ENCODE data around the gene ARHGEF3.
"Not testable (repeated sequence)": the region's sequence is repeated elsewhere in the genome, so short reads cannot be mapped to it uniquely, and the experiment has no call there.

The ARHGEF3 gene

DNA sequence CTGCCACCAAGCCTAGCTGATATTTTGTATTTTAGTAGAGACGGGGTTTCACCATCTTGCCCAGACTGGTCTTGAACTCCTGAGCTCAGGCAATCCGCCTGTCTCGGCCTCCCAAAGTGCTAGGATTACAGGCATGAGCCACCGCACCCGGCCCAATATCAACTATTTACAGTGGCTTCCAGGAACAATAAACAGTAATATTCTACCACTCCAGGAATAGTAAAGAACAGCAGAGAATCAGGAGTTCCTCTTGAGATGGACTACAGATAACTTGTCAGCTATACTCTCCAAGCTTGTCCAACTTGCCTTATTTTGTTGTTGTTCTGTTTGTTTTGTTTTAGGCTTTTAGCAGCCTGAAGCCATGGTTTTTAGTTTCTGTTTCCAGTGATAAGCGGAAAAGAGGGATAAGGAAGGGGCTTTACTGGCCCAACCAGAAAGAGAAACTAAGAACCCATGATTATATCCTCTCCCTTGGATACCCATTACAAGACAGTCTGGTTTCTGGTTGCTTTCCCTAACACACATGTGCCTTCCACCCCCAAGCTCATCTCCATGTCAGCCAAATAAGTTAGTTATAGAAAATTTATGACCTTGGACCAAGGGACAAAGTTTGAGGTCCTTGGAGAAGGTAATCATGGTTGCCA is 36.7 kb downstream of the ARHGEF3 start:
- FAIRE-seq: no peak

DNA sequence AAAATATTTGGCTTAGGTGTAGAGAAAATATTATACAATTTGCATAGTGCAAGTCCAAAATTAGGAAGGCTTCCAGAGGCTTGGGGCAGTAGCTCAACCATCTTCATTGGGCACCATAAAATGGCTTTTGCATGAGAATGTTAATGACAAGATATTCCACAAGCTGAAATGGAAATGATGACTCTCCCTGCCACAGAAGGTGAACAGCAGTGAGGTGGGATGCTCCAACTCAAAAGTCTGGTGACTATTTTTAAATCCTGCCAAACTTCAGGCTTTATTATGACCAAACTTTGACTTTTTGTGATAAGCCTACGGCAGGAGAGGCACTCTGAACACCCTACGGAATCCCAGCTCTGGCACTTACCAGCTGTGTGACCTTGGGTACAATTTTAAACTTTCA is 37.6 kb downstream of the ARHGEF3 start:
- FAIRE-seq: no peak

DNA sequence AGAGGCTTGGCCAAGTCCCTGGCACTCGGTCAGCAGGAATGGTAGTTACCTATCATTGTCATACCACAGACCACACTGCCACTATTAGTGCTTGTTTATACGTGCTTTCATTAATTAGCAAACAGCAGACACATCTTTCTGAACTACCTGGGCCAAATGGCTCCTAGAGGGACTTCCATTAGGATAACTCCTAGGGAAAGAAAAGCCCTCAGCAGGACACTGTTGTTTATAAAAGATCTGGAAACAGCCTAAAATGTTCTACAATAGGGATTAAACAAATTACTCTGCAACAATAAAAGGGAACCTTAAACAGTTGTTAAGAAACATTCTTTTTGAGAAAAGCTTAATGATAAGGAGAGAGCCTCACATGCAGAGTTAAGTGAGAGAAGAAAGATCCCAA is 38.5 kb downstream of the ARHGEF3 start:
- FAIRE-seq: no peak

DNA sequence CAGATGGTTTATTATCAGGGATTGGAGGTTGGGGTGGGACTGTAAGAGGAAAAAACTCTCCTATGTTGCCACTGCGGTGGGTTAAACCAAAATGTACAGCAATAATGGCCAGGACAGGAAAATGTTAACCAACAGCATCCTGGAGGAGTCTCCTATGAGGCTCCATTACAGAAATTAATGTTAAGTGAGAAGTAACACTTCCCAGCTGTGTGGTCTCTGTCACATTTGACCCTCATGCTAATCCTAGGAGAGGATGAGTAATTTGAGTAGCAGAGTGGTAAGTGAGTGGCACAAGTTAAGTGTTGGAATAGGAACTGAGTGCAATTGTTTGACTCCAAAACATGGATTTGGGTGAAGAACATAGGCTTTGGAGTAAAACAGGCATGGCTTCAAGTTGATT is 39.0 kb downstream of the ARHGEF3 start:
- no peak for FAIRE-seq

DNA sequence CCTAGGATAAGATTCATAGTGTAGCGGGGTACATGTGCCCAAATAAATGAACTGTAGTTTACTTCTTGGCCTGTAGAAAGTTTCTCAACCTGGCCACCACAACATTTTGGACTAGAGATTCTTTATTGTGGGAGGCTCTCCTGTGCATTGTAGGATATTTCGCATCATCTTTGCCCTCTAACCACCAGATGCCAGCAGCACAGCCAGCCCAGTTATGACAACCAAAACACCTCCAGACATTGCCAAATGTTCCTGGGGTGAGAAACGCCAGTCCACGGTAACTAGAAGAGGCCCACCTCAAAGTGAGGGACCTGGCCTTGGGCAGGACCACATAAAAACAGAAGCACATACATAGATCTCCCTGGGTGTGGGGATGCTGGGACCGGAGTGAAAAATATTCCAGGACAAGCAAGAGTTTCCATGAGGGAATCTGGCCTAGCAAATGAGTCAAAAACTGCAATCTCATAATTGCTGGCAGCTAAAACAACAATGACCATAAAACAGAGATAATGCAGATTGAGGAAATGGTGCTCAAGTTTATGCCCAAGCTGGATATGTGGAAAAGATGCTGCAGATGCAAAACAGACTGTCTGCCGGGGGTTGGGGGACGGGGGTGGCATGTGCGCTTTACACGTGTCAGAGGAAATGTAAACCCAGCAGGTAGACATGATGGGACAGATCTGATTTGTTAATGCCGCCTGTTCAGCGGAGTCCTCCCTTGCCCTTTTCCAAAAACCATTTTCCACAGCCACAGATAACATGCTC is 39.7 kb downstream of the ARHGEF3 start:
- FAIRE-seq: no peak

DNA sequence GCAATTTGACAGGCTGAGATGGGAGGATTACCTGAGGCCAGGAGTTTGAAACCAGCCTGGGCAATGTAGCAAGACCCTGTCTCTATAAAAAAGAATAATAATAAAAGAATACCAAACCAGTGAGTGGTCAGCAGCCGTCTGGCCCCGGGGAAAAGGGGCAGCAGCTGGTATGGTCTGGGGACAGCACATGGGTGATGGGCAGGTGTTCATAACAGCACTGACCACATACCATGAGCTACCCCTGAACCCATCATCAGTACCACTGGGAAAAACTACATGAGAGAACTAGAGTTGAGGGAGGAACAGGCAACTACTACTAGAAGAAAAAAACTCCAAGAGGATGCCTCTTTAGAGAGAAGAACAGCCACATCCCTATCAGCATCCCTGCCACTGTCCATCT is 40.7 kb downstream of the ARHGEF3 start:
- FAIRE-seq: no peak

DNA sequence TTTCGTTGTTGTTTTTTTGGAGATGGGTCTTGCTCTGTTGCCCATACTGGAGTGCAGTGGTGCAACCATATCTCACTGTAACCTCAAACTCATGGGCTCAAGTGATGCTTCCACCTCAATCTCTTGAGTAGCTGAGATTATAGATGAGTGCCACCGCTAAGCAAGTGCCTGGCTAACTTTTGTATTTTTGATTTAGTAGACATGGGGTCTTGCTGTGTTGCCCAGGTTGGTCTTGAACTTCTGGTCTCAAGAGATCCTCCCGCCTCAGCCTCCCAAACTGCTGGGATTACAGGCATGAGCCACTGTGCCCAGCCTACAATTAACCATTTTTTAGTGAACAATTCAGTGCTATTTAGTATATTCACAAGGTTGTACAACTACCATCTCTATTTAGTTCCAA is 42.2 kb downstream of the ARHGEF3 start:
- no peak for FAIRE-seq

DNA sequence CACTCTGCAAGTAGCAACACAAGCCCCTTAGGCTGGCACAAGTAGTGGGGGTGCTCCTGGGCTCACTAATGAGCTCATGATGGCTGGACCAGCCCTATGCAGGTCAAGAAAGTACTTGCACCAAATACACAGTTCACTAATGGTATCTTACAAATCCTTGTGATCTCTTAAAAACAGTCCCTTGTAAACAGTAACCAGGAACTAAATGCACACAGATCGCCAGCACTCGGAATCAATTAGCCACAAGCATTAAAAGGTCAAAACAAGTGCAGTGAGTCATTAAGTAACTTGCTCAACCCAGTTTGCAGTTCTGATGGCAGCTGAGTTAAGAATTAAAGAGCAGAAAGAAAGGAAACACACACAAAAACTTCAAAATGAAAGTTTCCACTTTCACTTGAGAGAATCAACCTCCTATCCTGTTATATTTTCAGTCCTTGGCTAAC is 43.2 kb downstream of the ARHGEF3 start:
- FAIRE-seq: no peak

DNA sequence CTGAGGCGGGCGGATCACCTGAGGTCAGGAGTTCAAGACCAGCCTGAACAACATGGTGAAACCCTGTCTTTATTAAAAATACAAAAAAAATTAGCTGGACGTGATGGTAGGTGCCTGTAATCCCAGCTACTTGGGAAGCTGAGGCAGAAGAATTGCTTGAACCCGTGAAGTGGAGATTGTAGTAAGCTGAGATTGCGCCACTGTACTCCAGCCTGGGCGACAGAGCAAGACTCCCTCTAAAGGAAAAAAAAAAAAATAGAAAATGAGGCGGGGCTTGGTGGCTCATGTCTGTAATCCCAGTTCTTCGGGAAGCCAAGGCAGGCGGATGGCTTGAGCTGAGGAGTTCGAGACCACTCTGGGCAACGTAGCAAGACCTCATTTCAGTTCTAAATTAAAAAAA is 43.7 kb downstream of the ARHGEF3 start:
- FAIRE-seq: not testable (repeated sequence)

DNA sequence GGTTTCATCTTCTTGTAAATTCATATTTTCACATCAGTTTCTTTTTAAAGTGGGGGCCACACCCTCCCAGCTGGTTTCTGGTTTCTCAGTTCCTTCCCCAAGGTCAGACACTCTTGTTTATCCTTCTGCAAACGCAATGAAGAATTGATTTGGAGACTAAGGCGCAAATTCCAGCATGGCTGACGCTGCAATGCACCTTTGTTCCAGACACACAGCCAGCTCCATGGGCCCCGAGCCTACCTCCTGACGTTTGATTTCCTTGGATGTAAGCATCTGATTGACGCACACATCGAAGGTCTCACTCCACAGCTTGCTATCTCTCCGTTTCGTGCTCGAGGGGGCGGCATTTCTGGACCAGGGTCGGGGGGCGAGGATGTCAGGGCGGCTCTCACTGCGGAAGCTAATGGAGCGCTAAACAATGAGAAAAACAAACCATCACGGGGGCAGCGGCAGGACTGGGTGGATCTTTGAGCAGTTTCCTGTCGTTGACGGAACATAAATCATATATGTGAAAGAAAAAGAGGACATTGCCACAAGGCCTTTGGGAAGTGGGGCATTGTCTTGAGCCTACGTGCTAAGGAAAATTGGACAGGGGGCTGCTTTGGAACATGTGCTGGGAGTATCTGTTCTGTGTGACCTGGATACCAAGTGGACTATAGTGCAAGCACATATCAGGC is 46.9 kb downstream of the ARHGEF3 start:
- FAIRE-seq: no peak

DNA sequence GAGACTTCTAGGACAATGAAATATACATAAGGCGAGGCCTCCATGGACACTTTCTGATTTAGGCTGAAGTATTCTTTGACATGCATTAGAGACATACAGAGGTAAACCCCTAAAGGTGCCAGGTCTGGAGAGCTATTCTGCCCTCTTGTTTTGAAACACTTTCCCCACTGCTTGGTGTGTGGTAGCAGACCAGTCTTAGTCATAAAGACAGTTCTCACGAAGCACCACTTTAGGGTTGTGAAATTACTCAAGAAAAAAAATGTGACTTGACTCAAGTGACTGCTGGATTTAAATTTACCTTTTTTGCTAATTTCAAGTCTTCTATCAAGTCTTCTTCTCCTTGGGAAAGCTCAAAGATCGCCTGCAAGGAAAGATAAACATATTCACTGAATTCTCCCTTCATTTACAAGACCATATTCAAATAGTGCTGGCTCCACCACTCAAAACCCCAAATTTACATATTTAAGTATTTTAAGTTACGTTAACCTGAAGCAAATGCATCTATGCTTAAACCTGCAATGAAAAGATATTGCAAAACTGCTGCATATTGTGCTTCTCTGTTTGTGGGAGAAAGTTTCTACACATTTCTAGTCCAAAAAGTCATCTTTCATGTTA is 48.4 kb downstream of the ARHGEF3 start:
- no peak for FAIRE-seq

DNA sequence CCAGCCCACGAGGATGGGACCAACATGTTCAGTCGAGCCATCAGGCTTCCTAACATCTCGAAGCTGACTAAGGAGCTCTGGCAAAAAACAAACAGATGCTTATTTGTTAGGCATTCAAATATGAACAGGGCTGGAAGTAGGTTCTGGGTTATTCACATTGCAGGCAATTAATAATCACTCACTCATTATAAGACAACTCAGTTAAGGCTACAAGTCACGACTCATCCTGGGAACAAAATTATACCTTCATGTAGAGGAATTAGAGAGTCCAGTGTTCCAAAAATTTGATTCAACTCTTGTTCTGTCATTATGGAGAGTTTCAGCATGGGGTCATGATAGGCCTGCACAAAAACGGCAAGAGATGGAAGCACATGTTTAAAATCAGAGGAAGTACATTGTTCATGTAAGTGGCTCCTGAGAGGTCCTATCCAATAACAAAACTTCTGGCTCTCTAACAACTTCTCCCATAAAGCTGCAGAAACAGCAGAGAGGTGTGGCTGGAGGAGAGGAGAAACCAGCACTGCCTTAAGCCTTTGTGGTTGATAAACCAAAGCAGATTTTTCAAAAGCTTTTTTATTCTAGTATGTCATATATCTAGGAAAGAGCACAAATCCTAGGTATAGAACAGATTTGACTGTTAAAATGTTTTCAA is 50.6 kb downstream of the ARHGEF3 start:
- no peak for FAIRE-seq

DNA sequence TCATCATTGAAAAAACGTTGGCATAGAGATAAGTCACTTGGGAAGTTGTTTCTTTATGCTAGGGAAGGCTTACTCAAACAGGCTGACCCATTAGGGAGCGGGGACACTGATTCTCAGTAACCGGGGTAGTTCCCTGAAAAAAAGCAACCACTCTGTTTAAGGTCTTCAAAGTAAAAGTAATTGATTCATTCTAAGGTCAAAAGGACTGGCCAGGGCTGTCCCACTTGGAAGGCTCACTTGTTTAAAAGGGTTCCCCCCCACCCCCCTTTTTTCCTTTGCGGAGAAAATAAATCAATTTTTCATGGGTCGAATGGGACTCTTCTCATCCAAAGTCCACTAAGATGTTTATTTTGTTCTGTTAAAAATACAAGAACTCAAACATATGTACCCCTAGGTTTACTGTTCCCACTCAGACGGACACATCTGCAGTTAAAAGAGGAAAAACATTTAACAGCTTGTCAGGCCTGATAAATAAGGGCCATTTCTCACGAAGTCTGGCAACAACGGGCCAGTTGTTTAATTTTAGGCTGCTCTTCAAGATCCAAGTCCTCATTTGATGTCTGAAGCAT is 53.0 kb downstream of the ARHGEF3 start:
- no peak for FAIRE-seq

DNA sequence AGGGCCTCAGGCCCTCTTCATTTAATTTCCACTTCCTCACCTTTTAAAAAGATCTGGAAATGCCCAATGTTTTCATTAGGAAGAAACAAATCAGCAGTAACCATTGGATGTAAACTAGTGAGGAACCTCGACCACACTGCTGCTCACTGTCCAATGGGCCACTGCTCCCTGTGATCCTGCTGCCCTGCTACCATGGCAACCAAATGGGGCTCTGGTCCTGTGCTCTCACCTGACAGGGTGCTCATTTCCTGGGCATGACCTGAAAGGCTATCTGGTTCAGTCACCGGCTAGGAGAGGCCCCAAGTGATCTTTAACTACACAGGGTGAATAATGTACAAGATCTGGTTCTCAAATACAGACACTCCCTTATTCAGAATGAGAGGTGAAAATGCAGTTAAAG is 54.6 kb downstream of the ARHGEF3 start:
- no peak for FAIRE-seq

DNA sequence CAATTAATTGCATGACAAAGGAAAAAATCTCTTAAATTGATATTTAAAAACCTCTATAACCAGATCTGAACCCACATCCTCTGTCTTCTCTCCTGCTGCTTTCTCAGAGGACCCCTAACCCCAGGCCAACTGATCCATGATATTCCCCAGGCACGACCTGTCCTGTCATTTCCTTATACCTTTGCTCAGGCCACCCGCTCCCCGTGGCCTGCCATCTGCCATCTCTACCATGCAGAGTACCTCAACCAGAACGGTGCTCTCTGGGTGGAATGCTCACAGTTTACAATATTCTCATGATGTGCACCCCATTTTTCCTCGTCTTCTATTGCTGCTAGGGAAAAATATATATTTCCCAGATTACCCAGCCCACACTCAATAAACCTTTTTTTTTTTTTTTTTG is 57.7 kb downstream of the ARHGEF3 start:
- no peak for FAIRE-seq

DNA sequence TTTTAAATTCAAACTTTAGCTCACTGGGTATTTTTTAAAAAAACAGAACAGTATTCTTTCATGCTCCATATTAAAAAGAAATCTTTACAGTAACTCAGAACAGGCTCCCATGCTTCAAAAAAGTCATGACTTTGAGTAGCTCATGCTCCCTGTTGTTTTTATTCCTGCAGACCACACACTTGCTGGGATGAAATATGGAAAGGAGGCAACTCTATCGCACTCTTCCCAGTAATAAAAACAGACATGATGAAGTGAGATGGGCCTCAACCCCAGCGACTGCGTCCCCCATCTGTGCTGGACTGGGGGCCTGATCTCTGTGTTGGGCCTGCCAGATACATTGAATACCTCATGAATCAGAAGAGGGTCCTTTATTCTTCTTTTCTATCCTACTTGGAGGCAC is 58.9 kb downstream of the ARHGEF3 start:
- no peak for FAIRE-seq

DNA sequence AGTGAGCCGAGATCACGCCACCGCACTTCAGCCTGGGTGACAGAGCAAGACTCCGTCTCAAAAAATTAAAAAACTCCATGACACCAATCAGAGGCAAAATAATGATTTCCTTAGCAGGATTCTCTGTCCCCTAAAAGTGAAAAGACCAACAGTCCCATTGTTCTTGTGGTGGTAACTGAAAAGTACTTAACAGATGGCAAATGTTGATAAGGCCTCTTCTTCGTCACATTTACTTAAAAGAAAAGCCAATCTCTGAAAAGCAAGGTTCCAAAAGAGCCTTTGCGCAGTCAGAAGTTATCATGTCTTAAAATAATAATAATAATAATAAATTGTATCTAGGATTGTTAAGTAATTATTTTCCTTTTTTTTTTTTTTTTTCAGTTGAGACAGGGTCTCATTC is 62.7 kb downstream of the ARHGEF3 start:
- FAIRE-seq: no peak

DNA sequence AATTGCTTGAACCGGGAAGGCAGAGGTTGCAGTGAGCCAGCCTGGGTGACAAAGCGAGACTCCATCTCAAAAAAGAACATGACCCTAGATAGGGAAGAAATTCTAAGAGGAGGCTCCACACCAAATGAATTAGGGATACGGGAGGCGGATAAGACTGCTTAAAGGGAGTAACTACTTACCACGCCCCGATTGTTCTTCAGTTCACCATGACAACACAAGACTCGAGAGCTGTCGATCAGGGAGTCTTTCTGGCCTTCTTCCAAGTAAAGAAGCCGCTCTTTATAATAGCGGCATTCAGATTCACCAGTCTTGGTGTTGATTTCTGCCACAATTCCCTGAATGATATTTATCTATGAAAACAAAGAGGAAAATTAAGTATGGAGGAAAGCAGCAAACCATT is 64.7 kb downstream of the ARHGEF3 start:
- no peak for FAIRE-seq

DNA sequence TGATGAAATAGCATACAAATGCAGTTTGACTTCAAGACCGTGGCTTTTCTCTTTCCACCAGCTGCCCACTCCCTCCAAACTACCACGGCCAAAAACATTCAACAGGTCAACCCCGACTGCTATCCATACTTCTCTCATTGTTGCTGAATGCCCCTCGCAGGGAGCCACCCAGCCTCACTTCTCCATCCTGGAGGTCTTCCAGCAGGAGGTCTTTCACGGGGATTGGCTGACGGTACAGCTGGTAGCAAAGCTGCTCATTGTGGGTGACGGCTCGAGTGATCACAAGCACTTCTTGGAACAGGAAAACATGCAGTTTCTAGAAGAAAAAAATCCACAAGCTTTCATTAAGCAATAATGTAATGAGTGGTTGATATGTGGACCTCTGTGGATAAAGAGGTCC is 69.6 kb downstream of the ARHGEF3 start:
- FAIRE-seq: no peak

DNA sequence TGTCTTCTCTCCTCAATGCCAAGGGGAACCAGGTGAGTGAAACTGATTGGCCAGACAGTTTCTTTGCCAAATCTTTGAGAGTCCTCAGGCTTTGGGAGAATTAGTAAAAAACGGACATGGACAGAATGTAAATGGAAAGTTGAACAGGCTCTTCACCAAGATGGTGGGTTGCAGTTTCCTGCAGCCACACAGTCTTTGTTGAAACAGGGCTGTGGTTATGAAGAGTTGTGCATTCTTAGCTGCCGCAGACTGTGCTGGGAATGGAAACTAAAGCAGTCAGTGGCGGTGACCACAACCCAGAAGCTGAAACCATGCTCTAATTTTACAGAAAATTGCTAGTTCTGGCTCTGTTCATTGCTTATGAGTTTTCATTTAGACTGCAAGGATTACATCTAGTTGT is 76.6 kb downstream of the ARHGEF3 start:
- FAIRE-seq: no peak

DNA sequence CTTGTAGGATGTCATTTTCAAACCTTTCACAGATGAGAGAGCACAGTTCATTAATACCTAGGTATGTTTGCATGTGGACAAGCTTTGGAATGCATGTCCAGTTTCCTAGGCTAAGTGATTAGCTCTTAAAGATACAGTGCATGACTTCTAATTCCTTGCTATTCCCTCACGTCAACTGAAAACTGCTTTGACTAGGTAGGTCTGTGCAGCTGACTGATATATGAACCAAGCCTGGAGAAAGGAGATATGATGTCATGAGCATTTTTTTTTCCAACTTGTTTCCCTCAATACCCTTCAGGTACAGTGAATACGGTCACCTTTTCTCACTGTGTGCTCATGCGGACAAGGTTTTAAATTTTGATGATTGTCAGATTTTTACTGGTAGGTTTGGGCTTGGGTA is 77.1 kb downstream of the ARHGEF3 start:
- no peak for FAIRE-seq

DNA sequence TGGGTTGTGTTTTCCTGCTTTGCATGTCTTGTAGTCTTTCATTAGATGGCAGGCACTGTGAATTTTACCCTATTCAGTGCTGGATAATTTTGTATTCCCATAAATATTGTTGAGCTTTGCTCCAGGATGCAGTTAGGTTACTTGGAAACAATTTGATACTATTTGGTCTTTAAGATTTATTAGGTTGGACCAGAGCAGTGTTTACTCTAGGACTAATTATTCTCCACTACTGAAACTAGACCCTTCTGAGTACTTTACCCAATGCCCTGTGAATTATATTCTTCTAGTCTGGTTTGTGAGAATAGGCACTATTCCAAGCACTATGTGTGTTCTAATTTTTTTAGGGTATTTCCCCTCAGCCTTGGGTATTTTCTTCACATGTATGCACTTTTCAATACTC is 80.9 kb downstream of the ARHGEF3 start:
- no peak for FAIRE-seq

DNA sequence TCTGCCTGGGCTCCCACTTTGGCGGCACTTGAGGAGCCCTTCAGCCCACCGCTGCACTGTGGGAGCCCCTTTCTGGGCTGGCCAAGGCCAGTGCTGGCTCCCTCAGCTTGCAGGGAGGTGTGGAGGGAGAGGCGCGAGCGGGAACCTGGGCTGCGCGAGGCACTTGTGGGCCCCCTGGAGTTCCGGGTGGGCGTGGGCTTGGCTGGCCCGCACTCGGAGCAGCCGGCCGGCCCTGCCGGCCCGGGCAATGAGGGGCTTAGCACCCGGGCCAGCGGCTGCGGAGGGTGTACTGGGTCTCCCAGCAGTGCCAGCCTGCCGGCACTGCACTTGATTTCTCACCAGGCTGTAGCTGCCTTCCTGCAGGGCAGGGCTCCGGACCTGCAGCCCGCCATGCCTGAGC is 82.9 kb downstream of the ARHGEF3 start:
- not testable (repeated sequence) for FAIRE-seq

All from G401.6 (cell line).